PC-9 (cell line): ENCODE results near the gene C7orf33. TPM values are rescaled to one million over a fixed set of nuclear protein-coding genes. Genes with fewer than 3 reads are reported as not detected.

ENCODE experiments used
- BruUV-seq: library from RNA; stranded (reverse); fragments of 400-500 nt; replicated peaks from 2 replicates; lab custom pipeline; 2021; lab: Mats Ljungman, UMichigan
- CTCF ChIA-PET: fragments of 300-600 bp; sonication (Branson Sonifier 250); formaldehyde crosslinking; loops from one replicate; lab custom pipeline; 2022; ENCODE audit warnings: antibody characterized with exemption; lab: Charles Lee
- POLR2A ChIA-PET: fragments of 300-600 bp; sonication (Branson Sonifier 250); formaldehyde crosslinking; loops from one replicate; lab custom pipeline; 2022; ENCODE audit warnings: antibody characterized with exemption; ENCODE audit not compliant: unreplicated experiment; lab: Charles Lee
- DNase-seq, 2 experiments: peaks; one replicate each; pipeline versions ENCODE4 v3.0.0 to v3.0.0-alpha.2; 2015 to 2022; ENCODE audit warnings: mixed read lengths in 1 of 2
- H2AFZ ChIP-seq: fragments of 200-600 bp; sonication (generic); 2 replicates; pipeline ENCODE4 v1.8.1; 2017; ENCODE audit warnings: antibody characterized with exemption
- H3F3A ChIP-seq: fragments of 200-600 bp; sonication (generic); 2 replicates; pipeline ENCODE4 v1.8.1; 2017; ENCODE audit warnings: antibody characterized with exemption, mild to moderate bottlenecking, low read depth; ENCODE audit not compliant: insufficient read depth
- H3K27ac ChIP-seq: fragments of 200-600 bp; sonication (generic); 2 replicates; pipeline ENCODE4 v1.6.1; 2016; ENCODE audit warnings: mixed run types
- H3K27me3 ChIP-seq: fragments of 200-600 bp; sonication (generic); 2 replicates; pipeline ENCODE4 v1.6.1; 2016; ENCODE audit warnings: low read depth, mixed run types; ENCODE audit not compliant: insufficient read depth
- H3K36me3 ChIP-seq: fragments of 200-600 bp; sonication (generic); 2 replicates; pipeline ENCODE4 v1.6.1; 2016; ENCODE audit warnings: low read depth, mixed run types
- H3K4me1 ChIP-seq: fragments of 200-600 bp; sonication (generic); replicated peaks from 2 replicates; pipeline ENCODE4 v1.6.1; 2016; ENCODE audit warnings: mixed run types; ENCODE audit not compliant: insufficient read depth
- H3K4me2 ChIP-seq: fragments of 200-600 bp; sonication (generic); 2 replicates; pipeline ENCODE4 v1.6.1; 2017; ENCODE audit warnings: mixed run types
- H3K4me3 ChIP-seq: fragments of 200-600 bp; sonication (generic); 2 replicates; pipeline ENCODE4 v1.6.1; 2016; ENCODE audit warnings: mixed run types
- H3K79me2 ChIP-seq: fragments of 200-600 bp; sonication (generic); 2 replicates; pipeline ENCODE4 v1.6.1; 2017; ENCODE audit warnings: low read depth, mixed run types
- H3K9me2 ChIP-seq: fragments of 200-600 bp; sonication (generic); 2 replicates; pipeline ENCODE4 v1.8.1; 2017; ENCODE audit warnings: mild to moderate bottlenecking; ENCODE audit not compliant: insufficient read depth
- H3K9me3 ChIP-seq: fragments of 200-600 bp; sonication (generic); 2 replicates; pipeline ENCODE4 v1.8.1; 2016; ENCODE audit warnings: low read depth; ENCODE audit not compliant: insufficient read depth
- H4K20me1 ChIP-seq: fragments of 200-600 bp; sonication (generic); 2 replicates; pipeline ENCODE4 v1.8.1; 2017; ENCODE audit not compliant: insufficient read depth
- EZH2 ChIP-seq: fragments of 200-600 bp; sonication (generic); IDR thresholded peaks from 2 replicates; pipeline ENCODE4 v1.8.0; 2017; ENCODE audit warnings: antibody characterized with exemption, low read depth
- intact Hi-C: fragments of 100-400 bp; cut with micrococcal nuclease; formaldehyde crosslinking; loops from one replicate; pipeline ENCODE4 v1.10.0; 2022; ENCODE audit not compliant: unreplicated experiment
- total RNA-seq: library from RNA; stranded (reverse); gene quantifications from 2 replicates; pipeline ENCODE4 v1.2.3, GENCODE V29; 2021
- TF ChIP-seq, protein P1 (sequence below): fragments of 200-600 bp; sonication (generic); conservative IDR thresholded peaks from 2 replicates; pipeline ENCODE4 v1.6.1; 2017; ENCODE audit warnings: mixed run types, antibody characterized with exemption, mild to moderate bottlenecking, moderate library complexity

C7orf33 gene
- total RNA-seq, 1 experiment from 2014 or later = not detected

DNA sequence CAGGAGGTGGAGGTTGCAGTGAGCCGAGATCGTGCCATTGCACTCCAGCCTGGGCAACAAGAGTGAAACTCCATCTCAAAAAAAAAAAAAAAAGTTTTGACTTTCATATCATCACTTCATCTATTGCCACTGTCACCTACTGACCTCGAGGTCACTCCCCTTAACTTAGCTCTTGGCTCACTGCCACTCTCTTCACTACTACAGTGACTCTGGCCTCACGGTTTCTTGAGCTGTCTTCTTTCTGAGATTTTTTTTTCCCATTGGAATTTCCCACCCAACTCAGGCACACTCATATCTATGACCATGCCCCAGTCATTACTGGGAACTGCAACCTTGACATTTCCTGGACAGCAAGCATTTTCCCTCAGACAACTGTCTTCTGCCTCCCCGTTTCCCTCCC lies 42.6 kb upstream of the C7orf33 start:
- Histone ChIP-seq H3K9me2 (no peaks in the 10 kb centered on the region), H3K4me2 (no peak overlapping the region), H4K20me1 (no peaks in the 10 kb centered on the region), H2AFZ (no peak overlapping the region), H3F3A (no peaks in the 10 kb centered on the region), H3K27ac (no peak overlapping the region), H3K79me2 (no peaks in the 10 kb centered on the region), H3K36me3 (no peaks in the 10 kb centered on the region), H3K27me3 (no peaks in the 10 kb centered on the region), H3K9me3 (no peaks in the 10 kb centered on the region), H3K4me3 (no peak overlapping the region), H3K4me1 (no peaks in the 10 kb centered on the region)
- BruUV-seq = no TSS peak
- TF ChIP-seq EZH2 = no peak
- TF ChIP-seq, protein P1, sequence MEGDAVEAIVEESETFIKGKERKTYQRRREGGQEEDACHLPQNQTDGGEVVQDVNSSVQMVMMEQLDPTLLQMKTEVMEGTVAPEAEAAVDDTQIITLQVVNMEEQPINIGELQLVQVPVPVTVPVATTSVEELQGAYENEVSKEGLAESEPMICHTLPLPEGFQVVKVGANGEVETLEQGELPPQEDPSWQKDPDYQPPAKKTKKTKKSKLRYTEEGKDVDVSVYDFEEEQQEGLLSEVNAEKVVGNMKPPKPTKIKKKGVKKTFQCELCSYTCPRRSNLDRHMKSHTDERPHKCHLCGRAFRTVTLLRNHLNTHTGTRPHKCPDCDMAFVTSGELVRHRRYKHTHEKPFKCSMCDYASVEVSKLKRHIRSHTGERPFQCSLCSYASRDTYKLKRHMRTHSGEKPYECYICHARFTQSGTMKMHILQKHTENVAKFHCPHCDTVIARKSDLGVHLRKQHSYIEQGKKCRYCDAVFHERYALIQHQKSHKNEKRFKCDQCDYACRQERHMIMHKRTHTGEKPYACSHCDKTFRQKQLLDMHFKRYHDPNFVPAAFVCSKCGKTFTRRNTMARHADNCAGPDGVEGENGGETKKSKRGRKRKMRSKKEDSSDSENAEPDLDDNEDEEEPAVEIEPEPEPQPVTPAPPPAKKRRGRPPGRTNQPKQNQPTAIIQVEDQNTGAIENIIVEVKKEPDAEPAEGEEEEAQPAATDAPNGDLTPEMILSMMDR = no peak
- DNase-seq = no peak
- ChIA-PET POLR2A (no interaction called here), CTCF (no interaction called here)
- intact Hi-C loops = no loop called here

DNA sequence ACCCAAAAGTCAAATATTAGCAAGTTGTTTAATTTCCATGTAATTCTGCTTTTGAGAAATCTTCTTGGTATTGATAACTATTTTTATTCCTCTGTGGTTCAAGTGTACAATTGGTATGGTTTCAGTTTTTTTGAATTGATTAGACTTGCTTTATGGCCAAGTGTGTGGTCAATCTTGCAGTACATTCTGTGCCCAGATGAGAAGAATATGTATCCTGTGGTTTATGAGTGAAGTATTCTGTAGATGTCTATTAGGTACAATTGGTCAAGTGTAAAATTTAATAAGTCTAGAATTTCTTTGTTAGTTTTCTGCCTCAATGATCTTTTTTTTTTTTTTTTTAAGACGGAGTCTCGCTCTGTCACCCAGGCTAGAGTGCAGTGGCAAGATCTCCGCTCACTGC lies 36.6 kb upstream of the C7orf33 start:
- no peak overlapping the region for H3K4me3 ChIP-seq
- no peaks in the 10 kb centered on the region for H3K79me2 ChIP-seq
- H3K36me3 ChIP-seq = no peaks in the 10 kb centered on the region
- no peaks in the 10 kb centered on the region for H3K9me3 ChIP-seq
- no peaks in the 10 kb centered on the region for H3K9me2 ChIP-seq
- no peaks in the 10 kb centered on the region for H3K4me1 ChIP-seq
- no peak overlapping the region for H2AFZ ChIP-seq
- no peak for TF ChIP-seq EZH2
- TF ChIP-seq, protein P1 = no peak
- DNase-seq = no peak
- no peaks in the 10 kb centered on the region for H3F3A ChIP-seq
- ChIA-PET POLR2A (no interaction called here), CTCF (interaction anchor here (0.6 kb wide), 1 partner anchor 267 kb away, joined by 3 read pairs; no protein-coding TSS in a partner anchor)
- no peaks in the 10 kb centered on the region; the same call in 1 of the 2 replicates for H4K20me1 ChIP-seq
- no peak overlapping the region for H3K27ac ChIP-seq
- no peaks in the 10 kb centered on the region for H3K27me3 ChIP-seq
- BruUV-seq = no TSS peak
- no peak overlapping the region for H3K4me2 ChIP-seq
- intact Hi-C loops = no loop called here

DNA sequence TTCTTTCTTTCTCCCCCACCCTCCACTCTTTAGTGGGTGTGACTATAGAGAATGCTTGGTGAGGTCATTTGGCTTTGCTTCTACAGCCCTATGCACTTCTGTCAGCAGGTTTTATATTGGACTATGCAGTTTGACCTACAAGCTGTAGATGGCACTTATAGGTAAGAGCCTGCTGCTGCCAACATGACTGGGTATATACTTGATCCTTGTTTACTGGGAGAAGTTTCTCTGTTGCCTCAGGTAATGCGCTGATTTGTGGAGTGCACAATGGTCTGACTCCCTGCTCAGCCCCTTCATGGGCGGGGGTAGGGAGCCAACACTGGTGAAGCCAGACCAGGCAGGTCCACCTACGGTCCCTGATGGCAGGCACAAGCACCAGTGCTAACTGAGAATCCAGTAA lies 33.7 kb upstream of the C7orf33 start:
- no peak overlapping the region; the same call in 1 of the 2 replicates for H2AFZ ChIP-seq

More for the DNA sequence above, 33.7 kb upstream of the C7orf33 start:
- no TSS peak for BruUV-seq
- Histone ChIP-seq H3K4me1 (peaks cover 5% of the 10 kb centered on the region; the same call in 1 of the 2 replicates), H3K27ac (no peak overlapping the region), H3K4me3 (no peak overlapping the region), H3F3A (no peaks in the 10 kb centered on the region), H3K79me2 (no peaks in the 10 kb centered on the region), H3K9me3 (no peaks in the 10 kb centered on the region), H4K20me1 (no peaks in the 10 kb centered on the region; the same call in 1 of the 2 replicates), H3K4me2 (no peak overlapping the region), H3K27me3 (no peaks in the 10 kb centered on the region), H3K9me2 (no peaks in the 10 kb centered on the region), H3K36me3 (no peaks in the 10 kb centered on the region)
- POLR2A ChIA-PET = no interaction called here
- intact Hi-C loops = no loop called here
- no peak for DNase-seq
- CTCF ChIA-PET = interaction anchor here (0.6 kb wide), 1 partner anchor 25 kb away, joined by 4 read pairs; no protein-coding TSS in a partner anchor
- no peak for TF ChIP-seq EZH2
- TF ChIP-seq, protein P1 = no peak; the same call in 1 of the 2 replicates
